Left ventricle myocardium inferior (tissue), 1 donor: ENCODE data around the gene CYLD. TPM values are rescaled to one million over a fixed set of nuclear protein-coding genes. Genes with fewer than 3 reads are reported as not detected.

Source experiments
- DNase-seq: peaks from one replicate; pipeline ENCODE4 v3.0.0-alpha.2; 2020
- H3K27ac ChIP-seq: fragments of 200-600 bp; replicated peaks from 2 replicates; pipeline ENCODE4 v1.8.0; 2021
- H3K27me3 ChIP-seq: fragments of 200-600 bp; 2 replicates; pipeline ENCODE4 v1.8.0; 2021; ENCODE audit warnings: low read depth
- H3K36me3 ChIP-seq: fragments of 200-600 bp; 2 replicates; pipeline ENCODE4 v1.8.0; 2021
- H3K4me1 ChIP-seq: fragments of 200-600 bp; 2 replicates; pipeline ENCODE4 v1.8.0; 2021
- H3K4me3 ChIP-seq: fragments of 200-600 bp; 2 replicates; pipeline ENCODE4 v1.8.0; 2021; ENCODE audit warnings: mild to moderate bottlenecking, moderate library complexity
- H3K9me3 ChIP-seq: fragments of 200-600 bp; replicated peaks from 2 replicates; pipeline ENCODE4 v1.8.0; 2021
- intact Hi-C: fragments of 100-400 bp; cut with micrococcal nuclease; formaldehyde crosslinking; loops from one replicate; pipeline ENCODE4 v1.11.0; 2022
- long read RNA-seq: library from polyadenylated mRNA; unstranded; transcript quantifications from one replicate; pipeline ENCODE4 v2.0.0, GENCODE V29; 2021
- total RNA-seq: library from RNA; stranded (reverse); fragmentation: NEBNext Ultra II Directional; extraction: Animal tissue kit (Norgen Biotek cat#: 25700); gene quantifications from one replicate; pipeline ENCODE4 v1.2.1, GENCODE V29; 2021
- TF ChIP-seq, protein P1 (sequence below): fragments of 200-600 bp; IDR thresholded peaks from 2 replicates; pipeline ENCODE4 v1.8.0; 2021; ENCODE audit warnings: antibody characterized with exemption, mild to moderate bottlenecking, borderline replicate concordance
- donor health status: DM: no; HTN: yes; CAD: no; lungs with severe emphysema.

The CYLD gene
- total RNA-seq: 36.0 TPM
- long read RNA-seq, transcript CYLD-202 (18 exons, 3,536 nt): minor isoform, 14 of 77 reads
- long read RNA-seq, transcript CYLD-214 (18 exons, 3,513 nt): major isoform, 28 of 77 reads
- long read RNA-seq, partial matches to known transcripts: 14 of 77 reads
- long read RNA-seq, other reads (novel, unspliced or antisense): 21 of 77 reads

DNA sequence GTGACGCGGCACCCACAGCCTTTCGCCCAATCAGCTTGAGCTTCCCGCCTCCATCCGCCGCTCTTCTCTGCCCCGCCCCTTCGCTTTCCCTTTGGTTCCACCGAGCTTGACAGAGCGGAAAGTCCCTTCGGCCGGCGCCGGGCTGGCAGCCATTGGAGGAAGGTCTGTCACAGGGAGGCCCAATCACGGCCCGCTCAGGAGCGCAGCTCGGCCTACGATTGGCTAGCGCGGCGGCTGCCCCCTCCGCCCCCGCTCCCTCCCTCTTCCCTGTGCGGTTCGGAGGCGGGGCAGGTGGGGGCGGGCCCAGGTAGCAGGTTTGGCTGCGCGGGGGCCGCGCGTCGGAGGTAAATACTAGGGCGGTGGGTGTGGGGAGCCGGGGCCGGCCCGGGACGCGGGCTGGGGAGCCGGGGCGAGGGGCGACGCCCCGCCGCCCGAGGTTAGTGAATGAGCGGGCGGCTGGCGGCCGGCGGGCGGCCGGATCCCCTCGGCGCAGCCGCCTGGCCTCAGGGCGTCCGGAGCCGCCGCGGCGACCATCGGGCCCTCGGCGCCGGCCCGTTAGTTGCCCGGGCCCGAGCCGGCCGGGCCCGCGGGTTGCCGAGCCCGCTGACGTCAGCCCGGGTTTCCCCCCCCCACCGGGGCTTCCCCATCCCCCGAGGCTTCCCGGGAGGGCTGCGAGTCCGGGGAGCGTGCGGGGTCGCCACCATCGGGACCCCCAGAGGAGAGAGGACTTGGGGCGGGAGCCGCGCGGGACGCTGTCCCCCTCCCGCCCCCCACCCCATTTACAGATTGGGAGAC is at the start of gene CYLD:
CYLD (plus strand) TSS at position 306 of the 795 bp plus-strand sequence. CDS start 7,613 bp downstream, outside the sequence.
- intact Hi-C loops: no loop called here
- no peaks in the 10 kb centered on the region for H3K9me3 ChIP-seq
- DNase-seq: peak; percentile 100
- H3K4me3 ChIP-seq: peak within 1 kb of the TSS; percentile 95
- peaks cover 47% of the 10 kb centered on the region for H3K4me1 ChIP-seq
- TF ChIP-seq, protein P1, sequence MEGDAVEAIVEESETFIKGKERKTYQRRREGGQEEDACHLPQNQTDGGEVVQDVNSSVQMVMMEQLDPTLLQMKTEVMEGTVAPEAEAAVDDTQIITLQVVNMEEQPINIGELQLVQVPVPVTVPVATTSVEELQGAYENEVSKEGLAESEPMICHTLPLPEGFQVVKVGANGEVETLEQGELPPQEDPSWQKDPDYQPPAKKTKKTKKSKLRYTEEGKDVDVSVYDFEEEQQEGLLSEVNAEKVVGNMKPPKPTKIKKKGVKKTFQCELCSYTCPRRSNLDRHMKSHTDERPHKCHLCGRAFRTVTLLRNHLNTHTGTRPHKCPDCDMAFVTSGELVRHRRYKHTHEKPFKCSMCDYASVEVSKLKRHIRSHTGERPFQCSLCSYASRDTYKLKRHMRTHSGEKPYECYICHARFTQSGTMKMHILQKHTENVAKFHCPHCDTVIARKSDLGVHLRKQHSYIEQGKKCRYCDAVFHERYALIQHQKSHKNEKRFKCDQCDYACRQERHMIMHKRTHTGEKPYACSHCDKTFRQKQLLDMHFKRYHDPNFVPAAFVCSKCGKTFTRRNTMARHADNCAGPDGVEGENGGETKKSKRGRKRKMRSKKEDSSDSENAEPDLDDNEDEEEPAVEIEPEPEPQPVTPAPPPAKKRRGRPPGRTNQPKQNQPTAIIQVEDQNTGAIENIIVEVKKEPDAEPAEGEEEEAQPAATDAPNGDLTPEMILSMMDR: no peak
- H3K27me3 ChIP-seq: no peaks in the 10 kb centered on the region
- peak within 1 kb of the TSS; percentile 88 for H3K27ac ChIP-seq
- peaks cover 15% of the 10 kb centered on the region for H3K36me3 ChIP-seq

DNA sequence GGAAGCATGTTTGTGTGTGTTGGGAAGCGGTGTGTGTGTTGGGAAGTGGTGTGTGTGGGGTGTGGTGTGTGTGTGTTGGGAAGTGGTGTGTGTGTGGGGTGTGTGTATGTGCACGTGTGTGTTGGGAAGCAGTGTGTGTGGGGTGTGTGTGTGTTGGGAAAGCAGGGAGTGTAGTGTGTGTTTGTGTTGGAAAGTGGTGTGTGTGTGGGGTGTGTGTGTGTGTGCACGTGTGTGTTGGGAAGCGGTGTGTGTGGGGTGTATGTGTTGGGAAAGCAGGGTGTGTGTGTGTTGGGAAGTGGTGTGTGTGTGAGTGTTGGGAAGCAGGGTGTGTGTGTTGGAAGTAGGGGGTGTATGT is 49.3 kb upstream of the CYLD start:
- Histone ChIP-seq H3K4me3 (no peak overlapping the region), H3K27me3 (peaks cover 7% of the 10 kb centered on the region), H3K36me3 (no peaks in the 10 kb centered on the region), H3K27ac (no peak overlapping the region), H3K9me3 (no peaks in the 10 kb centered on the region), H3K4me1 (peaks cover 40% of the 10 kb centered on the region)
- intact Hi-C loops: no loop called here
- TF ChIP-seq, protein P1: no peak
- DNase-seq: no peak

DNA sequence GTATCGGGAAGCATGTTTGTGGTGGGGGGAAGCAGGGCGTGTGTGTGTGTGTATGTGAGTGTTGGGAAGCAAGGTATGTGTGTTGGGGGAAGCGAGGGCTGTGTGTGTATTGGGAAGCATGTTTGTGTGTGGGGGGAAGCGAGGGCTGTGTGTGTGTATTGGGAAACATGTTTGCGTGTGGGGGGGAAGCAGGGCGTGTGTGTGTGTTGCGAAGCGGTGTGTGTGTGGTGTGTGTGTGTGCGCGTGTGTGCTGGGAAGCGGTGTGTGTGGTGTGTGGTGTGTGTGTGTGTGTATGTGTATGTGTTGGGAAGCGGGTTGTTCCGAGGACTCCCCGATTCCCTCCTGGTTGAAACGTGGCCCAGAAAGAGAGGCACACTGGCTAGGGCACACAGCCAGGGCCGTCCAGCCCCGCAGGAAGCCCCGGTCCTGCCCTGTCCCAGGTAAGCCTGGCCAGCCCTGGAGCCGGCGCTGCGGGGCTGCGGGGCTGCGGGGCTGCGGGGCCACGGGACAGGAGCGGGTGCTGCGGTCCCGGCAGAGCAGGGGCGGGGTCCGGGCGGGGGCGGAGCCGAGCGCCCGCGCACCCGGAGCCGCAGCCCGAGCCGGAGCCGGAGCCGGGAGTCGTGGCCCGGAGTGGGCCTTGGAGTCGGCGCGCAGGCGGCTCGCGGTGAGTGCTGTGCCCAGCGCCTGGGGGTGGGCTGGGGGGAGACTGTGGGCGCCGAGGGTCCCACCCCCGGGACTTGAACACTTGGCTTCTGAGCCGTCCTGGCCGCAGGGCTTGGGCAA is 48.7 kb upstream of the CYLD start, which contains the start of gene NOD2:
NOD2 (plus strand) TSS at position 608 of the 783 bp plus-strand sequence. CDS start 5,890 bp downstream, outside the sequence.
- H3K9me3 ChIP-seq: no peaks in the 10 kb centered on the region
- TF ChIP-seq, protein P1: no peak
- H3K4me1 ChIP-seq: peaks cover 38% of the 10 kb centered on the region
- intact Hi-C loops: no loop called here
- peaks cover 7% of the 10 kb centered on the region for H3K27me3 ChIP-seq
- H3K4me3 ChIP-seq: peak within 1 kb of the TSS; percentile 62
- no peak for DNase-seq
- no peaks in the 10 kb centered on the region for H3K36me3 ChIP-seq
- H3K27ac ChIP-seq: no peak within 1 kb of the TSS

DNA sequence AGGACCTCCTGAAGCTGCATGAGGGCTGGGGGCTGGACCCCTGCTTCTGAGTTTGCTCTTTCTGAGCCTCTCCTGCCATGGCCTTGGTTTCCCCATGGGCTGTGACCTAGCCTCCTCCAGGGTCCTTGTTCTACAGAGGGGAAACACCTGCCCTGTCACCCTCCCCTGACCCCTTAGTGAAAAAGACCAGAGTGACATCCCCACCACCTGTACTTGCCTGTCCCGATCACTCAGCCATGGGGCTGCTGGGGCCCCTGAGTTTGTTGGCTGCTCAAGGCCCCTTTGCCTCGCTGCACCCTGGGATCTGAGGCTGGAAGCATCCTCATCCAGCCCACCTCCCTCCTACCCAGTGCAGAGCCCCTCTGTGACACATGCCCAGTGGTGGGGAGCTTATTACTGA is 47.7 kb upstream of the CYLD start:
- Histone ChIP-seq H3K9me3 (no peaks in the 10 kb centered on the region), H3K36me3 (no peaks in the 10 kb centered on the region), H3K4me3 (peak overlapping the region; percentile 62), H3K4me1 (peaks cover 37% of the 10 kb centered on the region), H3K27me3 (peaks cover 7% of the 10 kb centered on the region), H3K27ac (no peak overlapping the region)
- TF ChIP-seq, protein P1: no peak
- intact Hi-C loops: no loop called here
- no peak for DNase-seq
